ENCODE results near the gene RDX.

DNA sequence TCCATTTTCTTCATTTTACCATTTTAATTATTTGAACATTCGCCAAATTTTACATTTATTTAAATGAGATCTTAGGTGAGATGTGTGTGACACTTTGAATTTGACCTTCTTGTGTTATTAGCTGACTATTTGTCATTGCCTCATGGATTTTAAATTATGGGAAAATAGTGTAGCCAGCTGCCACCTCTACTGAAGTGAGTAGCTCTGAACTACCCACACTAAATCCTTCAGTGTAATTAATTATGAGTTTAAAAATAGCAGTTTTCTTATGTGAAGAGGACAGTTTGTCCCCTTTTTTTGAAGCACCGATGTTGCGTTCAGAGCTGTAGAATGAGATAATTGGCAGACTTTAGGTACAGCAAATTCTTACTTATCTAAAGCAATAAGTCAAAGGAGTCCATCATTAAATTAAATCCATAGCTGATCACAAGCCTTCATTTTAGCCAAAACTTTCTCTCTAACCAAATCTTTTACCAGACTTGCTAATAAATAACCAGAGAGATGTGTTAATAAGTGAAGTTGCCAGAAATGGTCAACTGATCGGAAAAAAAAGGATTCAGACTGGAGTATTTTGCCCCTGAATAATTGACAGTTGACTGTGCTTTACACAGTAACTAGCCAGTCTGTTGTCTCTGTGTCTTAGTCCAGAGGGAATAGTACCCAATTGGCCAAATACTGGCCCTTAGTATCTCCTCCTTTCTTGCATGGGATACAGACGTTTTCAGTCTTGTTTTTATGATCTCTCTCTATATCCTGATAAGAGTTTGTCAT is 128.2 kb downstream of the RDX start:
- TF ChIP-seq SP1 (IDR thresholded peaks at IDR 0.05; ENCODE audit: low read depth, low read length) (no peak), SRF (IDR thresholded peaks at IDR 0.05; ENCODE audit: low read depth in 2 of 2, low read length in 2 of 2) (no peak), EZH2 (IDR thresholded peaks at IDR 0.05; ENCODE audit: borderline replicate concordance, control insufficient read depth, low read depth, low read length) (no peak)
- TF ChIP-seq, protein P1, sequence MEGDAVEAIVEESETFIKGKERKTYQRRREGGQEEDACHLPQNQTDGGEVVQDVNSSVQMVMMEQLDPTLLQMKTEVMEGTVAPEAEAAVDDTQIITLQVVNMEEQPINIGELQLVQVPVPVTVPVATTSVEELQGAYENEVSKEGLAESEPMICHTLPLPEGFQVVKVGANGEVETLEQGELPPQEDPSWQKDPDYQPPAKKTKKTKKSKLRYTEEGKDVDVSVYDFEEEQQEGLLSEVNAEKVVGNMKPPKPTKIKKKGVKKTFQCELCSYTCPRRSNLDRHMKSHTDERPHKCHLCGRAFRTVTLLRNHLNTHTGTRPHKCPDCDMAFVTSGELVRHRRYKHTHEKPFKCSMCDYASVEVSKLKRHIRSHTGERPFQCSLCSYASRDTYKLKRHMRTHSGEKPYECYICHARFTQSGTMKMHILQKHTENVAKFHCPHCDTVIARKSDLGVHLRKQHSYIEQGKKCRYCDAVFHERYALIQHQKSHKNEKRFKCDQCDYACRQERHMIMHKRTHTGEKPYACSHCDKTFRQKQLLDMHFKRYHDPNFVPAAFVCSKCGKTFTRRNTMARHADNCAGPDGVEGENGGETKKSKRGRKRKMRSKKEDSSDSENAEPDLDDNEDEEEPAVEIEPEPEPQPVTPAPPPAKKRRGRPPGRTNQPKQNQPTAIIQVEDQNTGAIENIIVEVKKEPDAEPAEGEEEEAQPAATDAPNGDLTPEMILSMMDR (IDR thresholded peaks at IDR 0.05 in 2 of 3, conservative IDR thresholded peaks at IDR 0.05 in 1 of 3; ENCODE audit: control insufficient read depth in 2 of 3, extremely low read depth in 1 of 3, insufficient read depth in 1 of 3, low read depth in 3 of 3, low read length in 3 of 3), result no peak
